OCI-LY3 (cell line): ENCODE results near the gene NDE1.
"Not testable (repeated sequence)": the region's sequence is repeated elsewhere in the genome, so short reads cannot be mapped to it uniquely, and the experiment has no call there.

Experiments used
- H2AFZ ChIP-seq: fragments of 200-600, 300-600 bp; shearing (Covaris generic); 2 replicates; pipeline ENCODE4 v1.6.0; 2014; ENCODE audit warnings: antibody characterized with exemption, low read depth, low read length
- H3K27ac ChIP-seq: fragments of 200-600, 300-600 bp; sonication (generic); 2 replicates; pipeline ENCODE4 v1.5.1; 2014; ENCODE audit warnings: mild to moderate bottlenecking, low read length, moderate library complexity, mixed read lengths
- H3K27me3 ChIP-seq: fragments of 200-600, 300-600 bp; sonication (generic); 2 replicates; pipeline ENCODE4 v1.6.1; 2014; ENCODE audit warnings: low read depth, low read length, mixed read lengths
- H3K36me3 ChIP-seq: fragments of 200-600, 300-600 bp; sonication (generic); replicated peaks from 2 replicates; pipeline ENCODE3; 2014; ENCODE audit warnings: low read depth, low read length, mixed read lengths
- H3K4me1 ChIP-seq: fragments of 300-600, 200-600 bp; sonication (generic); 2 replicates; pipeline ENCODE4 v1.6.1; 2014; ENCODE audit warnings: low read length, mixed read lengths
- H3K4me2 ChIP-seq: fragments of 200-600, 300-600 bp; sonication (generic); 2 replicates; pipeline ENCODE4 v1.6.1; 2014; ENCODE audit warnings: low read length, mixed read lengths
- H3K4me3 ChIP-seq: fragments of 300-600, 200-600 bp; sonication (generic); 2 replicates; pipeline ENCODE4 v1.5.1; 2014; ENCODE audit warnings: antibody characterized with exemption, mild to moderate bottlenecking, low read length, moderate library complexity
- H3K79me2 ChIP-seq: fragments of 300-600, 200-600 bp; shearing (Covaris generic); 2 replicates; pipeline ENCODE4 v1.6.1; 2014; ENCODE audit warnings: mild to moderate bottlenecking, low read length, mixed read lengths
- H3K9ac ChIP-seq: fragments of 300-600, 200-600 bp; shearing (Covaris generic); 2 replicates; pipeline ENCODE4 v1.6.0; 2014; ENCODE audit warnings: mild to moderate bottlenecking, low read length, moderate library complexity
- H3K9me3 ChIP-seq: fragments of 200-600, 300-600 bp; shearing (Covaris generic); 2 replicates; pipeline ENCODE4 v1.6.1; 2014; ENCODE audit warnings: low read length, mixed read lengths; ENCODE audit not compliant: insufficient read depth
- H4K20me1 ChIP-seq: fragments of 200-600, 300-600 bp; sonication (generic); 2 replicates; pipeline ENCODE4 v1.6.1; 2016; ENCODE audit warnings: low read length, mixed read lengths; ENCODE audit not compliant: insufficient read depth
- EZH2phosphoT487 ChIP-seq: fragments of 200-600 bp; shearing (Covaris generic); IDR thresholded peaks from 2 replicates; pipeline ENCODE4 v1.6.1; 2018; ENCODE audit warnings: antibody characterized with exemption, mixed run types, low read depth
- TF ChIP-seq, protein P1 (sequence below): fragments of 200-600, 300-600 bp; sonication (generic); IDR thresholded peaks from 2 replicates; pipeline ENCODE4 v1.5.1; 2014; ENCODE audit warnings: antibody characterized with exemption, low read length, low read depth

NDE1 gene

GRCh38 chr16:15647294-15648014, 2.6 kb upstream of the NDE1 start:
- H3K27me3 ChIP-seq, result no peaks in the 10 kb centered on the region
- peaks cover 30% of the 10 kb centered on the region for H3K79me2 ChIP-seq
- TF ChIP-seq, protein P1, sequence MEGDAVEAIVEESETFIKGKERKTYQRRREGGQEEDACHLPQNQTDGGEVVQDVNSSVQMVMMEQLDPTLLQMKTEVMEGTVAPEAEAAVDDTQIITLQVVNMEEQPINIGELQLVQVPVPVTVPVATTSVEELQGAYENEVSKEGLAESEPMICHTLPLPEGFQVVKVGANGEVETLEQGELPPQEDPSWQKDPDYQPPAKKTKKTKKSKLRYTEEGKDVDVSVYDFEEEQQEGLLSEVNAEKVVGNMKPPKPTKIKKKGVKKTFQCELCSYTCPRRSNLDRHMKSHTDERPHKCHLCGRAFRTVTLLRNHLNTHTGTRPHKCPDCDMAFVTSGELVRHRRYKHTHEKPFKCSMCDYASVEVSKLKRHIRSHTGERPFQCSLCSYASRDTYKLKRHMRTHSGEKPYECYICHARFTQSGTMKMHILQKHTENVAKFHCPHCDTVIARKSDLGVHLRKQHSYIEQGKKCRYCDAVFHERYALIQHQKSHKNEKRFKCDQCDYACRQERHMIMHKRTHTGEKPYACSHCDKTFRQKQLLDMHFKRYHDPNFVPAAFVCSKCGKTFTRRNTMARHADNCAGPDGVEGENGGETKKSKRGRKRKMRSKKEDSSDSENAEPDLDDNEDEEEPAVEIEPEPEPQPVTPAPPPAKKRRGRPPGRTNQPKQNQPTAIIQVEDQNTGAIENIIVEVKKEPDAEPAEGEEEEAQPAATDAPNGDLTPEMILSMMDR, result no peak
- TF ChIP-seq EZH2phosphoT487, result no peak
- peaks cover 57% of the 10 kb centered on the region for H3K4me1 ChIP-seq
- no peaks in the 10 kb centered on the region for H3K9me3 ChIP-seq
- H3K9ac ChIP-seq, result 0 out of 2 replicates have a peak overlapping the region, but pooled peaks have one; percentile 6
- no peak overlapping the region for H3K4me3 ChIP-seq
- peaks cover 6% of the 10 kb centered on the region for H4K20me1 ChIP-seq
- H2AFZ ChIP-seq, result peak overlapping the region; percentile 66; the same call in 1 of the 2 replicates
- H3K4me2 ChIP-seq, result peak overlapping the region; percentile 39
- peaks cover 5% of the 10 kb centered on the region for H3K36me3 ChIP-seq
- peak overlapping the region; percentile 13; the same call in 1 of the 2 replicates for H3K27ac ChIP-seq

- Histone ChIP-seq H3K4me1 (peaks cover 60% of the 10 kb centered on the region), H3K36me3 (peaks cover 12% of the 10 kb centered on the region), H3K9ac (no peak overlapping the region), H3K4me3 (no peak overlapping the region), H3K27me3 (no peaks in the 10 kb centered on the region), H3K9me3 (no peaks in the 10 kb centered on the region), H2AFZ (no peak overlapping the region), H3K27ac (no peak overlapping the region), H4K20me1 (peaks cover 14% of the 10 kb centered on the region), H3K79me2 (peaks cover 38% of the 10 kb centered on the region), H3K4me2 (no peak overlapping the region)
- no peak for TF ChIP-seq EZH2phosphoT487
- TF ChIP-seq, protein P1, result no peak
Observed at GRCh38 chr16:15648135-15648730, 1.8 kb upstream of the NDE1 start.

DNA sequence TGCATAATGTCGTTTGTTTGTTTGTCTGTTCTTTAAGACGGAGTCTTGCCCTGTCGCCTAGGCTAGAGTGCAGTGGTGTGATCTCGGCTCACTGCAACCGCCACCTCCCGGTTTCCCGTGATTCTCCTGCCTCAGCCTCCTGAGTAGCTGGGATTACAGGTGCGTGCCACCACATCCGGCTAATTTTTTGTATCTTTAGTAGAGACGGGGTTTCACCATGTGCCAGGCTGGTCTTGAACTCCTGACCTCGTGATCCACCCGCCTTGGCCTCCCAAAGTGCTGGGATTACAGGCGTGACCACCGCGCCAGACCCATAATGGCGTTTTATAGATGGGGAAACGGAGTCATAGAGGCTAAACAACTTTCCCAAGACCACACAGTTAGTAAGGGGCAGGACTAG, 734 bp upstream of the NDE1 start:
- Histone ChIP-seq H3K36me3 (peaks cover 19% of the 10 kb centered on the region), H3K9ac (peak overlapping the region; percentile 61), H3K4me1 (peaks cover 52% of the 10 kb centered on the region), H4K20me1 (peaks cover 23% of the 10 kb centered on the region), H3K4me2 (peak overlapping the region; percentile 92), H3K79me2 (peaks cover 48% of the 10 kb centered on the region), H3K4me3 (peak overlapping the region; percentile 78), H3K27ac (peak overlapping the region; percentile 38; the same call in 1 of the 2 replicates)
- H3K27me3 ChIP-seq, H3K9me3 ChIP-seq, H2AFZ ChIP-seq: not testable (repeated sequence)

GRCh38 chr16:15649727-15650018, 372 bp upstream of the NDE1 start:
- Histone ChIP-seq H3K4me1 (peaks cover 49% of the 10 kb centered on the region), H2AFZ (peak overlapping the region; percentile 89; the same call in 1 of the 2 replicates), H3K27ac (peak overlapping the region; percentile 38; the same call in 1 of the 2 replicates), H3K4me3 (peak overlapping the region; percentile 78), H3K4me2 (peak overlapping the region; percentile 92), H3K79me2 (peaks cover 52% of the 10 kb centered on the region), H3K27me3 (no peaks in the 10 kb centered on the region), H4K20me1 (peaks cover 27% of the 10 kb centered on the region), H3K9ac (peak overlapping the region; percentile 61), H3K9me3 (no peaks in the 10 kb centered on the region), H3K36me3 (peaks cover 21% of the 10 kb centered on the region)
- no peak for TF ChIP-seq EZH2phosphoT487
- TF ChIP-seq, protein P1, result no peak
